Astrocyte (in vitro differentiated cells and primary cell): ENCODE measurements around the gene HSPA1A. TPM values are rescaled to one million over a fixed set of nuclear protein-coding genes. Genes with fewer than 3 reads are reported as not detected.
A peak's percentile ranks its signal among the peaks of the same experiment; 100 is the strongest.

Source experiments
- DNase-seq: peaks from one replicate; pipeline ENCODE4 v3.0.0-alpha.2; 2010; ENCODE audit warnings: low read depth
- FAIRE-seq: peaks from 2 replicates; lab custom pipeline; 2011; peaks lifted over from hg19 to GRCh38; lab: Jason Lieb, UNC
- H2AFZ ChIP-seq: 2 replicates; pipeline ENCODE4 v1.6.0; 2012; ENCODE audit warnings: low read depth, low read length, inconsistent platforms
- H3K27ac ChIP-seq: 2 replicates; pipeline ENCODE4 v1.5.1; 2011; ENCODE audit warnings: low read depth, low read length, inconsistent platforms
- H3K27me3 ChIP-seq: 2 replicates; pipeline ENCODE4 v1.6.0; 2011; ENCODE audit warnings: low read length, inconsistent platforms; ENCODE audit not compliant: insufficient read depth
- H3K36me3 ChIP-seq: 2 replicates; pipeline ENCODE4 v1.5.1; 2011; ENCODE audit warnings: low read length, inconsistent platforms; ENCODE audit not compliant: insufficient read depth
- H3K4me1 ChIP-seq: 2 replicates; pipeline ENCODE4 v1.5.1; 2011; ENCODE audit warnings: low read length, inconsistent platforms; ENCODE audit not compliant: insufficient read depth
- H3K4me2 ChIP-seq: 2 replicates; pipeline ENCODE4 v1.6.0; 2012; ENCODE audit warnings: low read length, inconsistent platforms
- H3K4me3 ChIP-seq: 2 replicates; pipeline ENCODE4 v1.5.1; 2011; ENCODE audit warnings: low read depth, mild to moderate bottlenecking, low read length, inconsistent platforms; ENCODE audit not compliant: insufficient read depth
- H3K79me2 ChIP-seq: 2 replicates; pipeline ENCODE4 v1.6.0; 2012; ENCODE audit warnings: mild to moderate bottlenecking, low read length, inconsistent platforms; ENCODE audit not compliant: insufficient read depth
- H3K9ac ChIP-seq: 2 replicates; pipeline ENCODE4 v1.6.0; 2012; ENCODE audit warnings: mild to moderate bottlenecking, low read length, inconsistent platforms
- H3K9me3 ChIP-seq: 2 replicates; pipeline ENCODE4 v1.5.1; 2012; ENCODE audit warnings: low read depth, mild to moderate bottlenecking, low read length, inconsistent platforms; ENCODE audit not compliant: insufficient read depth
- H4K20me1 ChIP-seq: 2 replicates; pipeline ENCODE4 v1.6.0; 2012; ENCODE audit warnings: low read length, inconsistent platforms; ENCODE audit not compliant: insufficient read depth
- H3K27ac Mint-ChIP-seq: one replicate; pipeline ENCODE4 v1.8.0; 2021; ENCODE audit warnings: mild to moderate bottlenecking, mixed read lengths; ENCODE audit not compliant: unreplicated experiment
- H3K27me3 Mint-ChIP-seq: one replicate; pipeline ENCODE4 v1.8.0; 2021; ENCODE audit warnings: low read depth, mixed read lengths; ENCODE audit not compliant: unreplicated experiment
- H3K36me3 Mint-ChIP-seq: one replicate; pipeline ENCODE4 v1.8.0; 2021; ENCODE audit warnings: low read depth, mixed read lengths; ENCODE audit not compliant: unreplicated experiment
- H3K4me1 Mint-ChIP-seq: one replicate; pipeline ENCODE4 v1.8.0; 2021; ENCODE audit warnings: low read depth, mixed read lengths; ENCODE audit not compliant: unreplicated experiment
- H3K4me3 Mint-ChIP-seq: one replicate; pipeline ENCODE4 v1.8.0; 2021; ENCODE audit warnings: mild to moderate bottlenecking, moderate library complexity, mixed read lengths; ENCODE audit not compliant: unreplicated experiment
- H3K9me3 Mint-ChIP-seq: one replicate; pipeline ENCODE4 v1.8.0; 2021; ENCODE audit warnings: mild to moderate bottlenecking, mixed read lengths; ENCODE audit not compliant: unreplicated experiment
- CTCF ChIP-seq: IDR thresholded peaks from 2 replicates; pipeline ENCODE4 v1.5.1; 2011; ENCODE audit warnings: low read depth, mild to moderate bottlenecking, inconsistent platforms, low read length, moderate library complexity; ENCODE audit not compliant: insufficient read depth
- EZH2 ChIP-seq: IDR thresholded peaks from 2 replicates; pipeline ENCODE4 v1.6.1; 2012; ENCODE audit warnings: mild to moderate bottlenecking, low read length, inconsistent platforms; ENCODE audit not compliant: insufficient read depth
- total RNA-seq: library from RNA; stranded (reverse); gene quantifications from 2 replicates; pipeline ENCODE4 v1.2.1, GENCODE V29; 2021

Gene HSPA1A
- total RNA-seq, 1 donor from 2014 or later = 52.7 TPM

- Mint-ChIP-seq H3K9me3 (no peaks in the 10 kb centered on the region), H3K4me3 (peak overlapping the region; percentile 96), H3K27me3 (no peaks in the 10 kb centered on the region), H3K27ac (no peak overlapping the region), H3K36me3 (peaks cover 13% of the 10 kb centered on the region), H3K4me1 (peaks cover 10% of the 10 kb centered on the region)
- peaks cover 16% of the 10 kb centered on the region for H4K20me1 ChIP-seq
- H3K4me2 ChIP-seq = peak overlapping the region; percentile 87
- H3K27ac ChIP-seq = no peak overlapping the region
- peaks cover 17% of the 10 kb centered on the region for H3K4me1 ChIP-seq
- no peaks in the 10 kb centered on the region for H3K36me3 ChIP-seq
- FAIRE-seq (no peak), DNase-seq (no peak)
- no peak overlapping the region for H3K9ac ChIP-seq
- no peaks in the 10 kb centered on the region for H3K27me3 ChIP-seq
- H3K79me2 ChIP-seq = peaks cover 51% of the 10 kb centered on the region
- no peak overlapping the region for H2AFZ ChIP-seq
- TF ChIP-seq EZH2 = no peak
- no peak for TF ChIP-seq CTCF
- H3K9me3 ChIP-seq = no peaks in the 10 kb centered on the region
- no peak overlapping the region for H3K4me3 ChIP-seq
Measured at GRCh38 chr6:31831350-31832215, 16.2 kb downstream of the HSPA1A start.

GRCh38 chr6:31834367-31835250 is 19.3 kb downstream of the HSPA1A start:
- Histone ChIP-seq H3K9me3 (no peaks in the 10 kb centered on the region), H3K27me3 (no peaks in the 10 kb centered on the region), H3K4me1 (peaks cover 34% of the 10 kb centered on the region), H4K20me1 (peaks cover 45% of the 10 kb centered on the region), H3K27ac (peak overlapping the region; percentile 96), H3K79me2 (peaks cover 73% of the 10 kb centered on the region), H3K9ac (peak overlapping the region; percentile 91), H3K4me2 (peak overlapping the region; percentile 100), H3K36me3 (peaks cover 24% of the 10 kb centered on the region), H2AFZ (peak overlapping the region; percentile 77), H3K4me3 (peak overlapping the region; percentile 93)
- H3K27ac Mint-ChIP-seq = peak overlapping the region; percentile 100
- H3K36me3 Mint-ChIP-seq = peaks cover 29% of the 10 kb centered on the region
- H3K4me3 Mint-ChIP-seq = peak overlapping the region; percentile 97
- TF ChIP-seq CTCF = no peak
- TF ChIP-seq EZH2 = no peak
- FAIRE-seq = no peak
- peak; percentile 57 for DNase-seq
- H3K27me3 Mint-ChIP-seq = no peaks in the 10 kb centered on the region
- peaks cover 18% of the 10 kb centered on the region for H3K4me1 Mint-ChIP-seq
- no peaks in the 10 kb centered on the region for H3K9me3 Mint-ChIP-seq
